Prostate gland (tissue), 2 donors: ENCODE results near the gene ACOT8. TPM values are rescaled to one million over a fixed set of nuclear protein-coding genes. Genes with fewer than 3 reads are reported as not detected.

Experiments used
- DNase-seq: peaks from one replicate; pipeline ENCODE4 v3.0.0-alpha.2; 2019; ENCODE audit warnings: low spot score
- H3K27ac ChIP-seq, 2 donors: fragments of 200-600 bp; sonication (generic); 2 replicates each; pipeline ENCODE4 v1.5.1; 2017 to 2019
- H3K27me3 ChIP-seq: fragments of 200-600 bp; sonication (generic); replicated peaks from 2 replicates; pipeline ENCODE4 v1.5.1; 2019; ENCODE audit not compliant: insufficient read depth
- H3K36me3 ChIP-seq, 2 donors: fragments of 200-600 bp; sonication (generic); 1 replicate in 1 of 2; 2 replicates in 1 of 2; pipeline versions ENCODE4 v1.5.1 to v1.8.1; 2017 to 2019
- H3K4me1 ChIP-seq: fragments of 200-600 bp; sonication (generic); replicated peaks from 2 replicates; pipeline ENCODE4 v1.5.1; 2019
- H3K4me3 ChIP-seq, 2 donors: fragments of 200-600 bp; sonication (generic); 2 replicates each; pipeline ENCODE4 v1.5.1; 2017 to 2019
- H3K9me3 ChIP-seq: fragments of 200-600 bp; sonication (generic); 2 replicates; pipeline ENCODE4 v1.5.1; 2017
- CTCF ChIP-seq, 4 experiments: fragments of 200-600 bp in 2 of 4; fragments of 450-650 bp in 2 of 4; sonication (generic) in 2 of 4; IDR thresholded peaks; 1 replicate in 3 of 4; 2 replicates in 1 of 4; pipeline ENCODE4 v1.5.1; 2016 to 2019; ENCODE audit warnings: antibody characterized with exemption in 4 of 4, mild to moderate bottlenecking in 2 of 4, moderate library complexity in 2 of 4
- POLR2A ChIP-seq: fragments of 450-650 bp; IDR thresholded peaks from one replicate; pipeline ENCODE4 v1.6.1; 2016; ENCODE audit warnings: antibody characterized with exemption, mild to moderate bottlenecking
- POLR2AphosphoS5 ChIP-seq: sonication (generic); formaldehyde crosslinking; IDR thresholded peaks from one replicate; pipeline ENCODE4 v1.6.1; 2017; ENCODE audit warnings: antibody characterized with exemption
- WGBS: methylation state at CpG from one replicate; pipeline ENCODE4 v1.1.5; 2018; 5-methylcytosine and 5-hydroxymethylcytosine counted together
- intact Hi-C: fragments of 100-400 bp; cut with DNase I; formaldehyde crosslinking; loops from one replicate; pipeline ENCODE4 v1.14.2; 2022
- total RNA-seq, 2 donors: library from RNA; depleted of rRNA; stranded (reverse); fragments of >200 nt; gene quantifications; one replicate each; pipeline ENCODE4 v1.1.0, GENCODE V29; 2016

Gene ACOT8
- total RNA-seq, 2 donors from 2014 or later: 57.4 to 68.1 TPM

- Histone ChIP-seq H3K4me3 (no peak overlapping the region), H3K27me3 (no peaks in the 10 kb centered on the region), H3K36me3 (no peaks in the 10 kb centered on the region), H3K27ac (no peak overlapping the region), H3K9me3 (no peaks in the 10 kb centered on the region), H3K4me1 (no peaks in the 10 kb centered on the region)
- DNase-seq: no peak
- intact Hi-C loops: no loop called here
- no peak for TF ChIP-seq POLR2AphosphoS5
- TF ChIP-seq CTCF (IDR thresholded peaks at IDR 0.05): no peak
- TF ChIP-seq POLR2A: no peak
Observed at GRCh38 chr20:45867819-45868176, 10.6 kb upstream of the ACOT8 start.

GRCh38 chr20:45867136-45867818 is 10.1 kb upstream of the ACOT8 start:
- intact Hi-C loops: no loop called here
- H3K4me3 ChIP-seq: no peak overlapping the region
- no peaks in the 10 kb centered on the region for H3K4me1 ChIP-seq
- 84% methylated on average over 6 of the region's 6 CpGs for WGBS
- H3K9me3 ChIP-seq: no peaks in the 10 kb centered on the region
- TF ChIP-seq POLR2A: no peak
- no peak for TF ChIP-seq POLR2AphosphoS5
- TF ChIP-seq CTCF (IDR thresholded peaks at IDR 0.05): no peak
- no peaks in the 10 kb centered on the region for H3K36me3 ChIP-seq
- DNase-seq: no peak
- no peak overlapping the region for H3K27ac ChIP-seq
- H3K27me3 ChIP-seq: no peaks in the 10 kb centered on the region

GRCh38 chr20:45866454-45866853 is 9.3 kb upstream of the ACOT8 start:
- intact Hi-C loops: no loop called here
- H3K9me3 ChIP-seq: no peaks in the 10 kb centered on the region
- H3K36me3 ChIP-seq: no peaks in the 10 kb centered on the region
- TF ChIP-seq POLR2AphosphoS5 (no peak), CTCF (IDR thresholded peaks at IDR 0.05) (no peak), POLR2A (no peak)
- 94% methylated on average over 5 of the region's 5 CpGs for WGBS
- no peaks in the 10 kb centered on the region for H3K4me1 ChIP-seq
- H3K27ac ChIP-seq: no peak overlapping the region
- DNase-seq: no peak
- no peaks in the 10 kb centered on the region for H3K27me3 ChIP-seq
- H3K4me3 ChIP-seq: no peak overlapping the region

- H3K27ac ChIP-seq: no peak overlapping the region
- H3K36me3 ChIP-seq: no peaks in the 10 kb centered on the region
- WGBS: 85% methylated on average over 7 of the region's 7 CpGs
- TF ChIP-seq POLR2AphosphoS5 (no peak), POLR2A (no peak), CTCF (IDR thresholded peaks at IDR 0.05) (no peak)
- intact Hi-C loops: no loop called here
- H3K4me1 ChIP-seq: no peaks in the 10 kb centered on the region
- H3K27me3 ChIP-seq: no peaks in the 10 kb centered on the region
- H3K9me3 ChIP-seq: no peaks in the 10 kb centered on the region
- no peak for DNase-seq
- H3K4me3 ChIP-seq: no peak overlapping the region
Observed at GRCh38 chr20:45863543-45864470, 6.6 kb upstream of the ACOT8 start.
